Neural cell (in vitro differentiated cells): Measurements from ENCODE around the gene ABHD2. TPM values are rescaled to one million over a fixed set of nuclear protein-coding genes. Genes with fewer than 3 reads are reported as not detected.

Source experiments
- H2AFZ ChIP-seq: fragments of 200-600, 300-800 bp; sonication (generic), shearing (Covaris generic); 2 replicates; pipeline ENCODE4 v1.6.0; 2014; ENCODE audit warnings: low read depth, mild to moderate bottlenecking, antibody characterized with exemption, low read length, moderate library complexity
- H3F3A ChIP-seq: fragments of 200-600 bp; shearing (Covaris generic); 2 replicates; pipeline ENCODE4 v1.6.1; 2016; ENCODE audit warnings: mild to moderate bottlenecking, moderate library complexity, mixed read lengths, antibody characterized with exemption, low read length; ENCODE audit not compliant: insufficient read depth, poor library complexity, severe bottlenecking
- H3K27ac ChIP-seq: fragments of 200-600, 300-800 bp; sonication (generic), shearing (Covaris generic); 2 replicates; pipeline ENCODE4 v1.5.1; 2014; ENCODE audit warnings: mild to moderate bottlenecking, low read length, moderate library complexity
- H3K27me3 ChIP-seq: fragments of 300-800, 200-600 bp; sonication (generic), shearing (Covaris generic); 2 replicates; pipeline ENCODE4 v1.6.0; 2014; ENCODE audit warnings: mild to moderate bottlenecking, low read depth, low read length, moderate library complexity; ENCODE audit not compliant: insufficient read depth
- H3K36me3 ChIP-seq: fragments of 300-800, 200-600 bp; sonication (generic), shearing (Covaris generic); 2 replicates; pipeline ENCODE4 v1.5.1; 2014; ENCODE audit warnings: mild to moderate bottlenecking, antibody characterized with exemption, low read length, moderate library complexity; ENCODE audit not compliant: insufficient read depth
- H3K4me2 ChIP-seq: fragments of 300-800, 200-600 bp; sonication (generic), shearing (Covaris generic); 2 replicates; pipeline ENCODE4 v1.6.0; 2014; ENCODE audit warnings: mild to moderate bottlenecking, low read length
- H3K4me3 ChIP-seq: fragments of 300-800, 200-600 bp; sonication (generic), shearing (Covaris generic); 2 replicates; pipeline ENCODE4 v1.5.1; 2014; ENCODE audit warnings: mild to moderate bottlenecking, low read length, moderate library complexity
- H3K79me2 ChIP-seq: fragments of 200-600 bp; shearing (Covaris generic); replicated peaks from 2 replicates; pipeline ENCODE4 v1.6.0; 2014; ENCODE audit warnings: mild to moderate bottlenecking, low read length, moderate library complexity; ENCODE audit not compliant: insufficient read depth
- H3K9ac ChIP-seq: fragments of 300-800, 200-600 bp; sonication (generic), shearing (Covaris generic); 2 replicates; pipeline ENCODE4 v1.6.1; 2016; ENCODE audit warnings: mild to moderate bottlenecking, low read length, mixed read lengths
- H3K9me2 ChIP-seq: fragments of 200-600 bp; shearing (Covaris generic); 2 replicates; pipeline ENCODE4 v1.6.1; 2016; ENCODE audit warnings: mild to moderate bottlenecking, low read length, mixed read lengths; ENCODE audit not compliant: insufficient read depth
- H3K9me3 ChIP-seq: fragments of 200-600, 300-800 bp; sonication (generic), shearing (Covaris generic); 2 replicates; pipeline ENCODE4 v1.6.1; 2016; ENCODE audit warnings: mild to moderate bottlenecking, mixed run types, low read length, moderate library complexity, mixed read lengths
- H4K20me1 ChIP-seq: fragments of 200-600 bp; shearing (Covaris generic); 2 replicates; pipeline ENCODE4 v1.6.1; 2016; ENCODE audit warnings: mild to moderate bottlenecking, mixed run types; ENCODE audit not compliant: insufficient read depth
- EP300 ChIP-seq: fragments of 450-650 bp; conservative IDR thresholded peaks from 2 replicates; pipeline ENCODE4 v1.6.1; 2014; ENCODE audit warnings: antibody characterized with exemption, mild to moderate bottlenecking, moderate library complexity; ENCODE audit not compliant: poor library complexity, severe bottlenecking
- EZH2 ChIP-seq: fragments of 200-600, 300-800 bp; shearing (Covaris generic), sonication (generic); IDR thresholded peaks from 2 replicates; pipeline ENCODE4 v1.6.1; 2014; ENCODE audit warnings: antibody characterized with exemption, low read length, borderline replicate concordance, mild to moderate bottlenecking; ENCODE audit not compliant: insufficient read depth, poor library complexity, severe bottlenecking
- MXI1 ChIP-seq: fragments of 450-650 bp; conservative IDR thresholded peaks from 2 replicates; pipeline ENCODE4 v1.6.1; 2014; ENCODE audit warnings: antibody characterized with exemption, mild to moderate bottlenecking; ENCODE audit not compliant: poor library complexity, severe bottlenecking
- POLR2AphosphoS5 ChIP-seq: IDR thresholded peaks from 2 replicates; pipeline ENCODE4 v1.6.1; 2012
- RAD21 ChIP-seq: fragments of 450-650 bp; conservative IDR thresholded peaks from 2 replicates; pipeline ENCODE4 v1.6.1; 2014; ENCODE audit warnings: antibody characterized with exemption, mild to moderate bottlenecking, moderate library complexity
- SMC3 ChIP-seq: fragments of 450-650 bp; conservative IDR thresholded peaks from 2 replicates; pipeline ENCODE4 v1.6.1; 2014; ENCODE audit warnings: antibody characterized with exemption, mild to moderate bottlenecking, moderate library complexity; ENCODE audit not compliant: poor library complexity
- TAF1 ChIP-seq: IDR thresholded peaks from 2 replicates; pipeline ENCODE4 v1.6.1; 2012; ENCODE audit warnings: low read depth
- polyA plus RNA-seq: library from polyadenylated mRNA; depleted of rRNA; stranded (reverse); fragments of >200 nt; gene quantifications from 2 replicates; pipeline ENCODE4 v1.2.3, GENCODE V29; 2014
- TF ChIP-seq, protein P1 (sequence below): IDR thresholded peaks from 2 replicates; pipeline ENCODE4 v1.6.1; 2012; ENCODE audit warnings: borderline replicate concordance
- TF ChIP-seq, protein P2 (sequence below): fragments of 450-650 bp; IDR thresholded peaks from 2 replicates; pipeline ENCODE4 v1.5.1; 2014; ENCODE audit warnings: antibody characterized with exemption, mild to moderate bottlenecking, moderate library complexity; ENCODE audit not compliant: poor library complexity, severe bottlenecking

The ABHD2 gene
- polyA plus RNA-seq, 1 donor from 2014 or later: 19.0 TPM

DNA sequence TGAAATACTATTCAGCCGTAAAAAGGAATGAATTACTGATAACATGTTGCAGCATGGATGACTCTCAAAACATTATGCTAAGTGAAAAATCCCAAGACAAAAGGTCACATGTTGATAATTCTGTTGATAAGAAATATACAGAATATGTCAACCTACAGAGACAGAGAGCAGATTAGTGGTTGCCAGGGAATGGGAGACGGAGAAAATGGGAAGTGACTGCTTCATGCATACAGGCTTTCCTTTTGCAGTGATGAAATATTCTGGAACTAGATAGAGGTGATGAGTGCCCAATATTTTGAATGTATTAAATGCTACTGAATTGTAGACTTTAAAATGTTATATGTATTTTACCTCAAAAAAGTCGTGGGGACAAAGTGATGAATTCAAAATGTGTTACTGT is 56.2 kb downstream of the ABHD2 start:
- Histone ChIP-seq H3K9ac (no peak overlapping the region), H3K27me3 (no peaks in the 10 kb centered on the region), H3F3A (no peaks in the 10 kb centered on the region), H4K20me1 (no peaks in the 10 kb centered on the region), H3K79me2 (no peaks in the 10 kb centered on the region), H3K9me3 (no peaks in the 10 kb centered on the region), H3K36me3 (no peaks in the 10 kb centered on the region), H3K9me2 (no peaks in the 10 kb centered on the region), H2AFZ (no peak overlapping the region), H3K27ac (no peak overlapping the region), H3K4me3 (no peak overlapping the region), H3K4me2 (no peak overlapping the region)
- no peak for TF ChIP-seq EZH2
- no peak for TF ChIP-seq TAF1

DNA sequence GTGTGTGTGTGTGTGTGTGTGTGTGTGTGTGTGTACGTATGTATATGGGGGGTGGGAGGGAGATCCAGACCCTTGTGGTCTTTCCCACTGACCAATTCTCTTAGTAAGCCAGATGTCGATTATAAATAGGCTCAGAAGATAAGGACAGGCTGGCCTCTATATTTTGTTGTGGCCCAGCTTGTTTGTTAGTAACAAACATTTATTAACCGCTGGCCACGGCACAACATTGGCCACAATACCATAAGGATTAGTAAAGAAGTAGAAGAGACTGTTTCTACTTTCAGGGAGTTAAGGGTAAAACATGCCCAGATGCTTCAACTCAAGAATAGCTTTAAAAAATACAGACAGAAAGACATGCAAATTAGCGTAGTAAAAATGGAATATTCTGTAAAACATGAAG is 58.1 kb downstream of the ABHD2 start:
- Histone ChIP-seq H3K9me3 (no peaks in the 10 kb centered on the region), H2AFZ (no peak overlapping the region), H4K20me1 (no peaks in the 10 kb centered on the region), H3K9me2 (no peaks in the 10 kb centered on the region), H3K36me3 (no peaks in the 10 kb centered on the region), H3K9ac (no peak overlapping the region), H3K4me3 (no peak overlapping the region), H3K27me3 (no peaks in the 10 kb centered on the region), H3K27ac (no peak overlapping the region), H3K79me2 (no peaks in the 10 kb centered on the region), H3F3A (no peaks in the 10 kb centered on the region), H3K4me2 (no peak overlapping the region)
- TF ChIP-seq RAD21 (no peak), MXI1 (no peak), POLR2AphosphoS5 (no peak)
- TF ChIP-seq, protein P1, sequence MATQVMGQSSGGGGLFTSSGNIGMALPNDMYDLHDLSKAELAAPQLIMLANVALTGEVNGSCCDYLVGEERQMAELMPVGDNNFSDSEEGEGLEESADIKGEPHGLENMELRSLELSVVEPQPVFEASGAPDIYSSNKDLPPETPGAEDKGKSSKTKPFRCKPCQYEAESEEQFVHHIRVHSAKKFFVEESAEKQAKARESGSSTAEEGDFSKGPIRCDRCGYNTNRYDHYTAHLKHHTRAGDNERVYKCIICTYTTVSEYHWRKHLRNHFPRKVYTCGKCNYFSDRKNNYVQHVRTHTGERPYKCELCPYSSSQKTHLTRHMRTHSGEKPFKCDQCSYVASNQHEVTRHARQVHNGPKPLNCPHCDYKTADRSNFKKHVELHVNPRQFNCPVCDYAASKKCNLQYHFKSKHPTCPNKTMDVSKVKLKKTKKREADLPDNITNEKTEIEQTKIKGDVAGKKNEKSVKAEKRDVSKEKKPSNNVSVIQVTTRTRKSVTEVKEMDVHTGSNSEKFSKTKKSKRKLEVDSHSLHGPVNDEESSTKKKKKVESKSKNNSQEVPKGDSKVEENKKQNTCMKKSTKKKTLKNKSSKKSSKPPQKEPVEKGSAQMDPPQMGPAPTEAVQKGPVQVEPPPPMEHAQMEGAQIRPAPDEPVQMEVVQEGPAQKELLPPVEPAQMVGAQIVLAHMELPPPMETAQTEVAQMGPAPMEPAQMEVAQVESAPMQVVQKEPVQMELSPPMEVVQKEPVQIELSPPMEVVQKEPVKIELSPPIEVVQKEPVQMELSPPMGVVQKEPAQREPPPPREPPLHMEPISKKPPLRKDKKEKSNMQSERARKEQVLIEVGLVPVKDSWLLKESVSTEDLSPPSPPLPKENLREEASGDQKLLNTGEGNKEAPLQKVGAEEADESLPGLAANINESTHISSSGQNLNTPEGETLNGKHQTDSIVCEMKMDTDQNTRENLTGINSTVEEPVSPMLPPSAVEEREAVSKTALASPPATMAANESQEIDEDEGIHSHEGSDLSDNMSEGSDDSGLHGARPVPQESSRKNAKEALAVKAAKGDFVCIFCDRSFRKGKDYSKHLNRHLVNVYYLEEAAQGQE: no peak

DNA sequence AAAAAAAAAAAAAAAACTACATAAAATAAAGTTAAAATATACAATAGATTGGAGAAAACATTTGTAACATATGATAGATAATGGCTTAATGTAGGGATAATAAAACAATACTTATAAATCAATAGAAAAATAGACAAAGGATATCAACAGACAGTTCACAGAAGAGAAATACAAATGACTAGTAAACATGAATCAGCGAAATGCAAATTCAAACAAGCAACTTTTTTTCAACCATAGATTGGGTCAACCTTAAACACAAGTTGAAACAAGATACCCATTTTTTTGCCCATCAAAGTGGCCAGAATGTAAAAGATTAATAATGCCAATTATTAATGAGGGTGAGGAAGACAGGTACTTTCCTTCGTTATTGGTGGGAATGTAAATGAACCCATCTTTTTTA is 59.9 kb downstream of the ABHD2 start:
- Histone ChIP-seq H3K9me3 (no peaks in the 10 kb centered on the region), H3K36me3 (no peaks in the 10 kb centered on the region), H3K9me2 (no peaks in the 10 kb centered on the region), H4K20me1 (no peaks in the 10 kb centered on the region), H3K4me2 (no peak overlapping the region), H3K9ac (no peak overlapping the region), H3K4me3 (no peak overlapping the region), H3K79me2 (no peaks in the 10 kb centered on the region), H2AFZ (no peak overlapping the region), H3F3A (no peaks in the 10 kb centered on the region), H3K27me3 (no peaks in the 10 kb centered on the region), H3K27ac (no peak overlapping the region)
- TF ChIP-seq EP300 (no peak), TAF1 (no peak), RAD21 (no peak), EZH2 (no peak), POLR2AphosphoS5 (no peak), SMC3 (no peak), MXI1 (no peak)
- TF ChIP-seq, protein P2, sequence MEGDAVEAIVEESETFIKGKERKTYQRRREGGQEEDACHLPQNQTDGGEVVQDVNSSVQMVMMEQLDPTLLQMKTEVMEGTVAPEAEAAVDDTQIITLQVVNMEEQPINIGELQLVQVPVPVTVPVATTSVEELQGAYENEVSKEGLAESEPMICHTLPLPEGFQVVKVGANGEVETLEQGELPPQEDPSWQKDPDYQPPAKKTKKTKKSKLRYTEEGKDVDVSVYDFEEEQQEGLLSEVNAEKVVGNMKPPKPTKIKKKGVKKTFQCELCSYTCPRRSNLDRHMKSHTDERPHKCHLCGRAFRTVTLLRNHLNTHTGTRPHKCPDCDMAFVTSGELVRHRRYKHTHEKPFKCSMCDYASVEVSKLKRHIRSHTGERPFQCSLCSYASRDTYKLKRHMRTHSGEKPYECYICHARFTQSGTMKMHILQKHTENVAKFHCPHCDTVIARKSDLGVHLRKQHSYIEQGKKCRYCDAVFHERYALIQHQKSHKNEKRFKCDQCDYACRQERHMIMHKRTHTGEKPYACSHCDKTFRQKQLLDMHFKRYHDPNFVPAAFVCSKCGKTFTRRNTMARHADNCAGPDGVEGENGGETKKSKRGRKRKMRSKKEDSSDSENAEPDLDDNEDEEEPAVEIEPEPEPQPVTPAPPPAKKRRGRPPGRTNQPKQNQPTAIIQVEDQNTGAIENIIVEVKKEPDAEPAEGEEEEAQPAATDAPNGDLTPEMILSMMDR: no peak
- TF ChIP-seq, protein P1: no peak
